HL-60/S4 (cell line): ENCODE measurements around the gene JAZF1.
"Not testable (repeated sequence)": the region's sequence is repeated elsewhere in the genome, so short reads cannot be mapped to it uniquely, and the experiment has no call there.

Experiments used
- in situ Hi-C: fragments of 300-500 bp; cut with MboI; formaldehyde crosslinking; loops from 2 replicates; pipeline ENCODE4 v1.14.3; 2022; ENCODE audit warnings: low sequenced_read_pairs

Gene JAZF1

DNA sequence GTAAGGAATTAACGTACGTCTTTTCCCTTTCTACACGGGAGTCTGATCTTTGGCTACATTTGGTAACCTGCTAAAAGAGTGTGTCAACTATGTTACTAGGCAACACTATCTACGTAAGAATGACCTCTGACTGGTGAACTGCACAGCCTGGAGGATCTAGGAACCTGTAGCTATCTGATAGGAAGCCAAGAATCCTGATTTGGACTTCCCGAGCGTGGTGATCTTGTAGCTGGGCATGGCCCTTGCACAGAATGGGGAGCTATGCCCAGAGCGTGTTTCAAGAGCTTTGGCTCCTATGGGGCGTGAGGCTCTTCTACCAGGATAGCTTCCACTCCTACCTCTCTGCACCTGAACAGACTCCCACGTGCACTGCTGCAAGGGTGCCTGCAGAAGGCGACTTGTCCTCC is 283.2 kb downstream of the JAZF1 start:
- in situ Hi-C loops, result no loop called here

DNA sequence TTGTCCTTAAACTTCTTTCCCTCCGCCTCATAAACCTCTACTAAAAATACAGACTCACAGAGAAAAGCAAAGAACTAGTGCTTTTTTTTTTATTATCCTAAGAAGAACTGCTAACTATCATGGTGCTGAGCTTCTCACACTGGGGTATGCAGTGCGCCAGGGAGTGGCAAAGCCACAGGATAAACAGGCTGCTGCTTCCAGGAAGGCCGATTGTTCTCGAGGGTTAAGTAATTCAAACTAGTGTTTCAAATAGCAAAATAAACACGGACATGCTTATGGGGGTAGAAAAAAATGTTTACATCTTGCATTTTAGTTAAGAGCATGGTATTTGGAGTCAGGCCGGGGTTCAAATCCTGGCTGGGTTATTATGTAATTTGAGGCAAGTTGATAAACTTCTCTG is 283.6 kb downstream of the JAZF1 start:
- in situ Hi-C loops, result no loop called here

DNA sequence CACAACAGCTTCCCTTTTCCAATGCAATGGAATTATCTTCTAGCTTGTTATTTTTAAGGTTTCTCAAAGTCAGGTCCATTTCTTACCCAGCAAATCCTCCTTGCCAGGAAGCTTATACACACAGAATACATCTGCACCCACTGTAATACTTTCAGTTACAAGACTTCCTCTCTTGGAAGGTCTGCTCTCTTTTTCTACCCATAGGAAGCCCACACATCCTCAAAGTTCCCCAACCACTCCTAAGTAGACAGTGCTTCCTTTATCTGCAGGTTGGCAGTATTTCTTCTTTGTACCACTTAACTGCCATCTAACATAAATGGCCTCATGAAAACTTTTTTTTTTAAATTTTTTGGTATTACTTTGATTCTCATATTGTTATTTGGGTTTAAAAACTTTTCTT is 285.0 kb downstream of the JAZF1 start:
- in situ Hi-C loops, result no loop called here

DNA sequence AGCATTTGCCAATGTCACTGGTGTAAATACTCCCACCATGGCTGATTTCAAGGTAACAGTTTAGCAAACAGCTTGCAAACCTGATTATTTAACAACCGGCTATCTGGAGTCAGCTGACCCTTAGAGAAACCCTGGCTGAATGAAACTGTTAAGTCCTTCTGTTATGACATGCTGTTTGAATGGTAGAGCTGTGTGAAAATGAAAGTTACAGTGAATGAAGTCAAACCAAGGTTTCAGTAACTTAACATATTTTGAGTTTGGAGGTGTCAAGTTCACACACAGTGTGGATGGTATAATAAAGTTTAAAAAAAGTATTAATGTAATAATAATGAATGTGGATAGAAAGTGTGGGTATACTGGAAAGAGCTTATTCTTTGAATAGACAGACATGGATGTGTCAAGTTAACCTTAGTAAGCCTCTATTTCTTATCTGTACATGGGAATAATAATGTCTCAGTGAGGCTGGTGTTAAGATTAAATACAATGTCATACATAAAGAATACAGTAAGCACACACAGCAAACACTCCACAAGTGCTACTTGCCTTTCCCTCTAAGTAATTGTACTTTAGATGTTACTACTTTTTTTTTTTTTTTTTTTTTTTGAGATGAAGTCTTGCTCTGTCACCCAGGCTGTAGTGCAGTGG is 290.3 kb downstream of the JAZF1 start:
- in situ Hi-C loops, result no loop called here

DNA sequence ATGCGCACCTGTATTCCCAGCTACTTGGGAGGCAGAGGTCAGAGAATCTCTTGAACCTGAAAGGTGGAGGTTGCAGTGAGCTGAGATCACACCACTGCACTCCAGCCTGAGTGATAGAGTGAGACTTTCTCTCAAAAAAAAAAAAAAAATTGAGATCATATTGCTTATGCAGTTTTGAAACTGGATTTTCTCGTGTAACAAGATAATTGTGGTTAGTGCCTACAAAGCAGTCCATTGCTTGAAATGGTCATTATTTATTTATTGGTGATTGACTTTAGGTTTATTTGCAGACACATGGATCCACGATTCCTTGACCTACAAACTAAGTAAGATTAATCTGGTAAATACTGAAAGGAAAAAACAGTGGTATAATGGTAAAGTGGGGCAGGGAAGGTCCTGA is 290.8 kb downstream of the JAZF1 start:
- in situ Hi-C loops, result no loop called here

DNA sequence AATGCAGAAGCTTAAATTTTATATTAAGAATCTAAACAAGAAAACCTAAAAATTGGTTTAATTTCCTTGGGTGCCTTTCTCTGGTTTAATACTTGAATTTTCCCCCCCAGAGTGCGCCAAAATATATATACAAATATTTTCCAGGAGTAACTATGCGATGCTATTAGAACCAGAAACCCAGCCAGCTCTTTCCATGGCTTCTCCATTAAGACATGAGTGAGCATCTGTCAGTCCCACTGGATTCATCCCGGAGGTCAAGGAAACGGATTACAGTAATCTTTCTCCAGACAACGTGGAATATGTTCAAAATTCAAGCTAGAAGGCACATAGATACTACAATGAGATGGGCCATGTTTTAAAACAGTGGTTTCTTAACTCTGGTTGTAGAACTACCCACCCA is 291.9 kb downstream of the JAZF1 start:
- in situ Hi-C loops, result no loop called here

DNA sequence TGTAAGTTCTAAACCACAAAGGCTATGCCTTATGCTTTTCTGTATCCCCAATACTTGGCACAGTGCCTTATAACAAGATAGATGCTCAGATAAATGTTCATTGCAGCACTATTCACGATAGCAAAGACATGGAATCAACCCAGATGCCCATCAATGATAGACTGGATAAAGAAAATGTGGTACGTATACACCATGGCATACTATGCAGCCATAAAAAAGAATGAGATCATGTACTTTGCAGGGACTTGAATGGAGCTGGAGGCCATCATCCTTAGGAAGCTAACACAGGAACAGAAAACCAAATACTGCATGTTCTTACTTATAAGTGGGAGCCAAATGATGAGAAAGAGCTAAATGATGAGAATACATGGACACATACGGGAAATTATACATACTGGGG is 293.9 kb downstream of the JAZF1 start:
- in situ Hi-C loops, result not testable (repeated sequence)

DNA sequence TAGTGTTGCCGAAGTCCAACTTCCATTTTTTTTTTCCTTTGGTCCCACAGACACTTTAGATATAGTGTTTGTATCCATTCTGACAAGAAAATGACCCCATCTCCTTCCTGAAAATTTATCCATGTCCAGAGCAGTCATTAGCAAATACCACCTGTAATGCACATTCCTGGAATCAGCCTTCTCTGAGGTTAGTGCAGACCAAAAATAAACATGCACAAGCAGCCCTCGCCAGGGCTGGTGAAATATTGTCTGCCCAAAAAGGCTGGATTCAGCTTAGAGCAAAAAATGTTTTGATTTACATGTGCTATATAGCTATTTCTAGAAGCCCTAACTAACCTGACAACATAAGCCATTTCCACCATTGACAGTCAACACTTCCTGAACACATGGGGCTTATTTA is 294.9 kb downstream of the JAZF1 start:
- in situ Hi-C loops, result no loop called here

DNA sequence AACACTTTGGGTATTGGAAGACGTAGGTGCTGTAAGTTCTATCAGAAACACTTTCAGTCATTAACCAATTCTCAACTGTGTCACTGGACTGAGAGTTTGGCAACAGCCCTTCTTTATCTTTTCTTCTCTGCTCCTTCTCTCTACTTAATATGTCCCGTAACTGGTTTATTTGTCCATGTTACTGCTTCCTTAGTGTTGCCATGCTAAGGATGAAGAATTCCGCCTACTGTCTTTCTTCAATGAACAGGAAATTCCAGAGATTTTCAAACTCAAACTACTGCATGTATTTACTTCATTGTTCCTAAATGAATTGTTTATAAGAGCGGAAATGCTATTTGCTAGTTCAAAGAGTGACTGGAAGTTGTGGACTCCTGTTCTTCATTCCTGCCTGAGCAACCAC is 296.9 kb downstream of the JAZF1 start:
- in situ Hi-C loops, result no loop called here

DNA sequence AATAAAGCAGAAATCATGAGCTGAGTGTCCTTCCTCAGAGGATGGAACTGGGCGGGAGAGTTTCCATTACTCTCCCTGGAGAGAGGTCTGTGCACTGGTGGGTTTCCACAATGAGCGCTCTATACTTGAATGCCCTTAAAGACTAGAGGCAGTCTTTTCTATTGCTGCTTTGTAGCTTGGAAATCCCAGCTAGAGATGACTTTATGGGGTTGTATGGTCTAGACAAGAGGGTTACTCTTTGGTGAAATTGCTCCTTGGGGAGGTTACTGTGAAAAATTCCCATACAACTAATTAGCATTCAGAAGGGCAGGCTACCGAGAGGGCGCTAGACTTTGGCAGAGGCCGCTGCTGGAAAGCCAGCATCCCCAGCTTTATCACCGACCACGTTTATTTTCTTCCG is 303.8 kb downstream of the JAZF1 start:
- in situ Hi-C loops, result no loop called here

DNA sequence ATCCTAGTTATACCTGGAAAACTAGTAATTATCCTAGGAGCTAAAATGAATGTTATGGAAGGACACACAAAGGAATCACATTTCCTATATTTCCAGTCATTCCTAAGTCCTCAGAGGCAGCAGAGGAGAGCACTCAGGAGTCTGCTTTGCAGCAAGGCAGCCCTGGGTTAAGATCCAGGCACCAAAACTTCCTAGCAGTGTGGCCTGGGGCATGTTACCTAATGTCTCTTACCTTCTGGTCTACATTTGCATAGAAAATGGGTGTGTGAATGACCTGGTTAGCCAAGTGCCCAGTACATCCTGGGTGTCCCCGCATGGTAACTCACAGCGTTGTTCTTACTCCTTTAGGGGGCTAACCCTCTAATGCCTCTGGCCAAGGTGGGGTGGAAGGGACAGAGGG is 304.8 kb downstream of the JAZF1 start:
- in situ Hi-C loops, result no loop called here

DNA sequence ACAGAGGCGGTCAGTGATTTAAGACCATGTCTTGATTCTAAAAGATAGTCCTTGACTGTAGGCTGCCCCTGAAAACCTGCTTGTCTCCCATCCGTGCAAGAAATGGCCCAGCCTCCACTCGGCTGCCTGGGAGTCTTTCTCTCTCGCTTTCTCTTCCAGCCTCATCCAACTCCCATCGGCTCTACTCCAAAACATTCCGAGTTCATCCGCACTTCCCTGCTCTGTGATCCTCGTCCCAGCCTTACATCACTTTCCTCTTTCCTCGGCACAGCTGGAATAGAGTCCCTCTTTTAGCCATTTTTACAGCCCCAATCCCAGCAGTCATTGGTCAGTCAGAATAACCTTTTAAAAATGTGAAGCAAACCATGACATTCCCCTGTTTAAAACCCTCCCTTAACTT is 305.5 kb downstream of the JAZF1 start:
- in situ Hi-C loops, result no loop called here

DNA sequence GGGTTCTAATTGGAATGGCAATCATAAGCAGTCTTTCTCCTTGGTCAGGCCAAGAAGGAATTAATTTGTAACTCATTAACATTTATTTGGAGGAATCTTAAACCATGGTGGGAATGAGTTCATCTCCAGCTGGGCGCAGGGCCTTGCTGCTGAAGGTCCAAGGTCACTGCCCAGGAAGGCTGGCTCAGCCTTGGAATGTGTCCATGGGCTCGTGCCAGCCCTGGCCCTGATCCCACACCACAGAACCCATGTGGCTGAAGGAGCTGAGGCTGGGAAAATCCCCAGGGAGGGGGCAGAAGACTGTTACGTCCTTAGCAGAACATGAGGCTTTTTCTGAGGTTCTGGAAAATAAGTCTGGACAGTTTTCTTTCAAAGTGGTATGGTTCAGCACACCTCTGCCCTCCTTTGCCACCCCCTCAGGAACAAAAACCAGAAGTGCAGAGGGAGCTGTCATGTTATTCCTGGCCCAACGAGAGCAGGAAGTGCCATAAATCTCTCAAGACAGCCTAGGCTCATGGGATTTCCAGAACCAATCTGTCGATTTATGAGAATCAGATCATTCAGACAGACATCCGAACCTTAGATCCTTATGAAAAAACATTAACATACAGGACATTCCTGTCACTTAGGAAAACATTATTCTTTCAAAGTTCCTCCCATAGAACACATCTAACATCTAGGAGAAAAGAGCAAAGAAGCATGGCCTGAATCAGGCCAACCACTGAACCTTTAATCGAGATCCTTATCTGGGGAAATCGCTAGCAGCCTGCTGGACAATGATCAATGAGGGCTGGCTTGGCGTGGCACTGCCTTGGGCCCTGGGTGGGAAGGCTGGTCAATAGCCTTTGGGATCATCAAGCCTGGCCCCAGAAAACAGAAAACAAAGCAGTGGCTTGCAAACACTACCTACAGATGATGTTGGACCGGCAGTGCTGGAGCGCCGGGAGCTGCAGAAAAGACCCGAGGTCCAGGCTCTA is 306.3 kb downstream of the JAZF1 start:
- in situ Hi-C loops, result no loop called here

DNA sequence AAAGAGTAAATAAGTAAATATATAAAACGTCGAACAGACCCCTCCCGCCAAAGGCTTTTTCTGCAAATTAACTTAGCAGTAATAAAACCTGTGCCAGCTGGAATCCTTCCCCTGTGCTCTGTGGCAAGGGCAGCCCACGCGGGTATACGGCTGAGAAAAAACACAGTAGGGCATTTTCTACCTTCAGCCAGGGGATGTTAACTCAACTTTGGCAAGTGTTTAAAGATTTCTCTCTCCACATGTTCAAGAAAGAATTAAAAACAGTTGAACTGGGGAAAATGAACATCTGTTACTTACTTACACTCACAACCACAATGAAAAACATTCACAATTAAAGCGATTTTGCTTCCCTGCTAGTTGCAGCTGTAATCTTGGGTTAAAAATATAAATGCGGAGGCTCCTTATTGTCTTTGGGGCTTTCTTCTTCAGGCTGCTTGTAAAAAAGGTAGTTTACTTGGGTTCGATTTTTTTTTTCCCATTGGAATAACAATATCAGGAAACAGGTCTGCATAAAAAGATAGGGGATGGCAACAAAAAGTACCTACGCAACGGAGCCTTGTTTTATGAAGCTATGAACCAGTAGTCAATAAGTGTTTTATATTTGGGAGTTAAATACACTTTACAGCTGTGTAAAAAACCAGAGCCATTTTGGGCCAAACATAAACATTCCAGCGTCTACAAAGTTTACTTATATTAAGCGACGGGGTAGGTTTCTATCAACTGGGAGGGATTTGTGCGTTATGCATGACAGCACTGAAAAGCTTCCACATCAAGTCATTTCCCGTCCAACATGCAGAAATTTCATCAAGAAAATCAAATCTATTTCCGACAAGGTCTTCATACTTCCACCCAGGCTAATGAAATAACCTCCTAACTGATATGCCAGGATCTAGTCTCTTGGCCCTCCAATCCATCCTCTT is 308.0 kb downstream of the JAZF1 start:
- in situ Hi-C loops, result no loop called here

DNA sequence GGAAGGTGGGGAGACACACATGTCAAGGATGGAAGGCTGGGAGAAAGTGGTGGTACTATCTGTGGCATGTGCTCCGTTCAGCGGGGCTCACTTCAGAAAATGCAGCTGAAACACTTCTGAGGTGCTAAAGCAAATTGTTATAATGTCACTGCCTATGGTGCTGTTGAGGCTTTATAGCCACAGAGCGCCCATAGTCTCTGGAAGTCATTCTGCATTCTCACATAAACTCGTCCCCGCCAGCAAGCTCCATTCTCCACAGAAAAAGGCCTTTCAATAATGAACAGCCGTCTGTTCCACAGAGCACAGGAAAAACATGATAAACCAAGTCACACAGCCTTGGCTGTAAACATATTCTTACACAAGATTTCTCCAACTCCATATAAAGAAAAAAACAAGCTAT is 308.7 kb downstream of the JAZF1 start:
- in situ Hi-C loops, result no loop called here

DNA sequence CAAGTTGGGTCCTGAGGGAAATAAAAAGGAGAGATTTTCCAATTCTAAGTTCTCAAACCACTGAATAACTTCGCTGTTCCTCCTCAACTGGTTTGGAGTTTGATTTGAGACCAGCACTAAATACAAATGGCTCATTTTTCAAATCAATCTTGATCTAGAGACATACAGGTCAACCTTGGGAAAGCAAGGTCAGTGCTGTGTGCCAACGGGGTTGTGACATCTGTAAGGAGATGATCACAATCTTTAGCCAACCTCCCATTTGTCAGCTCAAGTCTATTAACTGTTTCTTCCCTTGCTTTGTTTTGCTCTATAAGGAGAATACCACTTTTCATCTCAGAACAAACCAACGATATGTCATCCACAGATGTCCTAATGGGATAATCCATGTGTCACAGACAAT is 309.5 kb downstream of the JAZF1 start:
- in situ Hi-C loops, result no loop called here

DNA sequence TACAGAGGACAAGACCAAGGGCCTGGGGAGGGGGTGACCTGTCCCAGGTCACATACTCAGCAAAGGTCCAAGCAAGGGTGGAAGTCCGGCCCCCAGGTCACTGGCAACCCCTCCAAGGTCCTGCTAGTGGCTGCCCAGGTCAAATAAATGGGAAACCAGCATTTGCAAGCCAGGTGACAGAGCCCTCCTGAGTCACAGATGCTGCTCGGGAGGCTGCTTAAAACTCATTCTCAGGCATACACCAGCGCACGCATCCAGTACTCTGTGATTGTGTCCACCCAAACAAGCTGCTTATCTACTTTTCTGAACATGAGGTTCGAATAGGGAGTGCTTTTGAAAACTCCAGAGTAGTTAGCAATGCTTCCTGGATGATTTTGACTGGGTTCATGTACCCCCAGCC is 310.0 kb downstream of the JAZF1 start:
- in situ Hi-C loops, result no loop called here

DNA sequence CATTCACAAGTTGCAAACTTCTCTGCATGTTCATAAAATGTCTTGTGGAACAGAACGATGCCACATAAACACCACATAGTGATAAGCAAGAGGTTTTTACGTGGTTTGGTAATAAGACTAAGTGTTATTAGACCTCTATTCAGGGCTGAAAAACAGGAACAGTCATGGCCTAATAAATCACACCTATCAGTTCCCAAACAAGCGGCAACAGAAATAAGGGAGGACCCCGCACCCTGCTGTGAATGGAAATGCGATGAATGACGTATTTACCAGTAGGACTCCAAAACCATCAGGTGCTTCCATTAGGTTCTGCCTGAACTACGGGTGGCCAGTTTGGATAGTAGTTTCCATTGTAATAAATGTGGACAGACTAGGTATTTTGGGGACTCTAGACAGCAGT is 311.5 kb downstream of the JAZF1 start:
- in situ Hi-C loops, result no loop called here

DNA sequence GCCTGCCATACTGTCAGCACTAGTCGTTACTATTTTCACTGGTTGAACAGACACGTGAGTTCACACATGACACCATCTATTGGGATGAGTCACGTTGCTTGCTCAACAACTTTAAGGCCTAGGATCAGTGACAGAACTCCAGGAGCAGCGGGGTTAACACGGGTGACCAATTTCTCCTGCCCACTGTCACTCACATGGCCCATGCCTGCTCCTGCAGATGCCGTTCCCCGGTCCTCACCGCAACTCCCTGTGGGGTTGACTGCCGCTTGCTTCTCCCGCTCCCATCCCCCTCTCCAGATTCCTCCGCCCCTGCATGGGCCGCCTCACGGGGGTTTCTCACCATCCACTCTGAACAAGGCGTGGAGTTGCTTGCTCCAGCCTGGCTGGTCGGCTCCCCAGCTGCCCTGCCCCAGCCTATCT is 312.5 kb downstream of the JAZF1 start:
- in situ Hi-C loops, result no loop called here

DNA sequence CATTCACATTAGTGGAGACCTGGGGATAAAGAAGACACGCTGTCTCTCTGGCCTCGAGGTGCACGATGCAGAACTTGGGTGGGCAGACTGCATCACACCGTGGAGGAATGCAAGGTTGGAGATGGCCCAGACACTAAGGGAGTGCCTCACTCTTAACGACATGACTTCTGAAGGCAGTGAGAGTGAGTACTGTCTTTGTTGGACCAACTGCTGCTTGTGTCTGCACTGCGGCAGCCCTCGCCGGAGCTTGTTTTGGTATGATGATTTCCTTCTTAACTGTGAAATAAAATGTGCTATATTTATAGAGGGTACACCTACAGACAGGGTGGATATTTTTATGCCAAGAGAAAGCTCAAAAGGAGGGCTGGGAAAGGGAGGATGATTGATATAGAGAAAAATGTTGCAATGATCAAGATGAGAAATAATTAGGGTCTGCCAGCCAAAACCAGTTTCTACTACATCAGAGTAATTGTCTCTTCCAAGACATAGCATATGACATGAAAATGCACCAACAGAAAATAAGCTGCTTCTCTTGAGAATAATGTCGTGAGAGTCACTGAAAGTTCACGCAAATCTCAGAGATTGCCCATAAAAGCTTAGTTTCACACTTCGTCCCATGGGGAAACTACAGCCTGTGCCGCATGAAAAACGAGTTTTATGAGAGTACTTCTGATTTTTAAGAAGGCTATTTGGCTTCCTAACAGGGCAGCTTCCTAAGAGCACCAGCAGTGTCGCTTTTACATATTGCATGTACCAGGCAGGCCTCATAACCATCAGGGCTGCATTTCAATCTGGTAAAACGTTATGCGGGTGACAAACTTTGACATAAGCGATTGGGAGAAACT is 313.5 kb downstream of the JAZF1 start:
- in situ Hi-C loops, result no loop called here
